Keratinocyte (primary cell): ENCODE data around the gene CNOT6.

ENCODE experiments used
- CTCF ChIP-seq, 3 experiments: IDR thresholded peaks in 1 of 3; conservative IDR thresholded peaks in 1 of 3; optimal IDR thresholded peaks in 1 of 3; 2 replicates in 2 of 3; 3 replicates in 1 of 3; pipeline versions ENCODE3 to v1.5.1; 2011; ENCODE audit warnings: low read length in 3 of 3, mild to moderate bottlenecking in 3 of 3, moderate library complexity in 2 of 3, control low read depth in 1 of 3, inconsistent platforms in 1 of 3; ENCODE audit not compliant: insufficient read depth in 2 of 3; ENCODE audit errors: extremely low read depth in 1 of 3
- EZH2 ChIP-seq: IDR thresholded peaks from one replicate; pipeline ENCODE4 v1.6.1; 2012; ENCODE audit warnings: inconsistent platforms, mild to moderate bottlenecking, low read length, moderate library complexity

- TF ChIP-seq CTCF (optimal IDR thresholded peaks at IDR 0.05 in 1 of 3, IDR thresholded peaks at IDR 0.05 in 1 of 3, conservative IDR thresholded peaks at IDR 0.05 in 1 of 3; ENCODE audit: extremely low read depth in 1 of 3, insufficient read depth in 2 of 3, low read length in 3 of 3) (no peak), EZH2 (no peak)
Observed at GRCh38 chr5:180515294-180515693, 21.1 kb downstream of the CNOT6 start.
